Measurements from ENCODE around the gene TMOD4. TPM values are rescaled to one million over a fixed set of nuclear protein-coding genes. Genes with fewer than 3 reads are reported as not detected.

Gene TMOD4
- total and polyA plus RNA-seq, 2 of the 13 experiments (the other 11 are each of a cell fraction or from before 2014, with no cell fraction given), result 0.66 TPM; not detected in 1

DNA sequence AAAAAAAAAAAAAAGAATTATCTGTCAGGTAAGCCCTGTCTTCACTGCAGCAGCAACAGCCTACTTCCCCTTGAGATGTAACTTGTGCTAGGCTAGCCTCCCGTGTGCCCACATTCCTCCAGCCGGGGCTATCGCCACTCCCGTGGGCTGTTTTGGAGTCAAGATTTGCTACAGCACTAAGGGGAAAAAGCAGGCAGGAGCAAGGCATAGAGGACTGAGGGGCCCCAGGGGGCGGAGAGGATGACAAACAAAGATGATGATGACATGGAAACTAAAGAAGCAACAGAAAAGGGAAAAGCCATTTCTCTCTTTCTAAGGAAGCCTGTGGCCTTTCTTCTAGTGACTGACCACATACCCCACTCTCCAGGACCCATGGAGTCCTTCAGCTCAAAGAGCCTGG lies 17.5 kb downstream of the TMOD4 start:
- Histone ChIP-seq H3K9ac (ENCODE audit: insufficient read depth, low read depth, low read length) (no peak overlapping the region), H4K20me1 (ENCODE audit: insufficient read depth, low read length) (no peaks in the 10 kb centered on the region), H3K36me3 (replicated peaks in 1 of 2; ENCODE audit: control insufficient read depth in 1 of 2, insufficient read depth in 2 of 2, low read length in 2 of 2) (peaks cover 12 to 18% of the 10 kb centered on the region in 2 experiments), H3K4me2 (ENCODE audit: low read depth, low read length) (no peak overlapping the region), H2AFZ (ENCODE audit: low read length) (no peak overlapping the region), H3K4me3 (replicated peaks in 1 of 3; ENCODE audit: insufficient read depth in 1 of 3, low read depth in 2 of 3, low read length in 3 of 3) (no peak overlapping the region), H3K27me3 (ENCODE audit: control insufficient read depth in 1 of 2, insufficient read depth in 2 of 2, low read length in 2 of 2) (no peaks in the 10 kb centered on the region), H3K79me2 (ENCODE audit: insufficient read depth, low read length) (no peaks in the 10 kb centered on the region), H3K4me1 (ENCODE audit: insufficient read depth, low read length) (peaks cover 1% of the 10 kb centered on the region), H3K27ac (ENCODE audit: extremely low read length, insufficient read depth, low read length) (no peak overlapping the region), H3K9me3 (ENCODE audit: low read length) (no peaks in the 10 kb centered on the region)
- ATAC-seq, result no peak
- TF ChIP-seq GLI4 (CRISPR knock-in tag; IDR thresholded peaks at IDR 0.05; ENCODE audit: borderline replicate concordance) (no peak), PAWR (CRISPR knock-in tag; IDR thresholded peaks at IDR 0.05; ENCODE audit: borderline replicate concordance) (no peak), ZFP1 (CRISPR knock-in tag; IDR thresholded peaks at IDR 0.05) (no peak), PCBP1 (IDR thresholded peaks at IDR 0.05; ENCODE audit: borderline replicate concordance, low read depth, low read length) (no peak), REL (CRISPR knock-in tag; conservative IDR thresholded peaks at IDR 0.05) (no peak), ZNF841 (CRISPR knock-in tag; IDR thresholded peaks at IDR 0.05; ENCODE audit: borderline replicate concordance) (no peak)
- TF ChIP-seq, protein P1, sequence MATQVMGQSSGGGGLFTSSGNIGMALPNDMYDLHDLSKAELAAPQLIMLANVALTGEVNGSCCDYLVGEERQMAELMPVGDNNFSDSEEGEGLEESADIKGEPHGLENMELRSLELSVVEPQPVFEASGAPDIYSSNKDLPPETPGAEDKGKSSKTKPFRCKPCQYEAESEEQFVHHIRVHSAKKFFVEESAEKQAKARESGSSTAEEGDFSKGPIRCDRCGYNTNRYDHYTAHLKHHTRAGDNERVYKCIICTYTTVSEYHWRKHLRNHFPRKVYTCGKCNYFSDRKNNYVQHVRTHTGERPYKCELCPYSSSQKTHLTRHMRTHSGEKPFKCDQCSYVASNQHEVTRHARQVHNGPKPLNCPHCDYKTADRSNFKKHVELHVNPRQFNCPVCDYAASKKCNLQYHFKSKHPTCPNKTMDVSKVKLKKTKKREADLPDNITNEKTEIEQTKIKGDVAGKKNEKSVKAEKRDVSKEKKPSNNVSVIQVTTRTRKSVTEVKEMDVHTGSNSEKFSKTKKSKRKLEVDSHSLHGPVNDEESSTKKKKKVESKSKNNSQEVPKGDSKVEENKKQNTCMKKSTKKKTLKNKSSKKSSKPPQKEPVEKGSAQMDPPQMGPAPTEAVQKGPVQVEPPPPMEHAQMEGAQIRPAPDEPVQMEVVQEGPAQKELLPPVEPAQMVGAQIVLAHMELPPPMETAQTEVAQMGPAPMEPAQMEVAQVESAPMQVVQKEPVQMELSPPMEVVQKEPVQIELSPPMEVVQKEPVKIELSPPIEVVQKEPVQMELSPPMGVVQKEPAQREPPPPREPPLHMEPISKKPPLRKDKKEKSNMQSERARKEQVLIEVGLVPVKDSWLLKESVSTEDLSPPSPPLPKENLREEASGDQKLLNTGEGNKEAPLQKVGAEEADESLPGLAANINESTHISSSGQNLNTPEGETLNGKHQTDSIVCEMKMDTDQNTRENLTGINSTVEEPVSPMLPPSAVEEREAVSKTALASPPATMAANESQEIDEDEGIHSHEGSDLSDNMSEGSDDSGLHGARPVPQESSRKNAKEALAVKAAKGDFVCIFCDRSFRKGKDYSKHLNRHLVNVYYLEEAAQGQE (IDR thresholded peaks at IDR 0.05; ENCODE audit: borderline replicate concordance in 1 of 2, low read depth in 1 of 2, low read length in 2 of 2), result no peak
- TF ChIP-seq, protein P2, sequence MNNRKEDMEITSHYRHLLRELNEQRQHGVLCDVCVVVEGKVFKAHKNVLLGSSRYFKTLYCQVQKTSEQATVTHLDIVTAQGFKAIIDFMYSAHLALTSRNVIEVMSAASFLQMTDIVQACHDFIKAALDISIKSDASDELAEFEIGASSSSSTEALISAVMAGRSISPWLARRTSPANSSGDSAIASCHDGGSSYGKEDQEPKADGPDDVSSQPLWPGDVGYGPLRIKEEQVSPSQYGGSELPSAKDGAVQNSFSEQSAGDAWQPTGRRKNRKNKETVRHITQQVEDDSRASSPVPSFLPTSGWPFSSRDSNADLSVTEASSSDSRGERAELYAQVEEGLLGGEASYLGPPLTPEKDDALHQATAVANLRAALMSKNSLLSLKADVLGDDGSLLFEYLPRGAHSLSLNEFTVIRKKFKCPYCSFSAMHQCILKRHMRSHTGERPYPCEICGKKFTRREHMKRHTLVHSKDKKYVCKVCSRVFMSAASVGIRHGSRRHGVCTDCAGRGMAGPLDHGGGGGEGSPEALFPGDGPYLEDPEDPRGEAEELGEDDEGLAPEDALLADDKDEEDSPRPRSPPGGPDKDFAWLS (CRISPR knock-in tag; IDR thresholded peaks at IDR 0.05; ENCODE audit: borderline replicate concordance), result no peak
- TF ChIP-seq, protein P3, sequence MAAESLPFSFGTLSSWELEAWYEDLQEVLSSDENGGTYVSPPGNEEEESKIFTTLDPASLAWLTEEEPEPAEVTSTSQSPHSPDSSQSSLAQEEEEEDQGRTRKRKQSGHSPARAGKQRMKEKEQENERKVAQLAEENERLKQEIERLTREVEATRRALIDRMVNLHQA (CRISPR knock-in tag; IDR thresholded peaks at IDR 0.05), result no peak
- no TSS peak for BruUV-seq (replicated peaks)
- intact Hi-C loops (cut with micrococcal nuclease; ENCODE audit: unreplicated experiment), result no loop called here
- POLR2A ChIA-PET, result no interaction called here
- no peak for DNase-seq (ENCODE audit: low spot score)
- 91% methylated on average over 5 of the region's 5 CpGs for WGBS (ENCODE audit: low lambda C conversion rate)
- CTCF ChIA-PET (ENCODE audit: low intra/inter-chr PET ratio, low total read pairs), result no interaction called here
- in situ Hi-C loops (cut with HindIII; ENCODE audit: extremely low pct_ligation_motif_present, low pct_unique_long_range_greater_than_20kb), result loop anchor here (5.0 kb wide), 1 partner anchor 61 kb away; no protein-coding TSS in a partner anchor
- no peak for FAIRE-seq

Measured in HepG2 (cell line).